Urinary bladder (tissue), 4 donors: ENCODE measurements around the gene PCBD2. TPM values are rescaled to one million over a fixed set of nuclear protein-coding genes. Genes with fewer than 3 reads are reported as not detected.
"Not testable (repeated sequence)": the region's sequence is repeated elsewhere in the genome, so short reads cannot be mapped to it uniquely, and the experiment has no call there.

Experiments used
- DNase-seq: peaks from one replicate; pipeline ENCODE4 v3.0.0-alpha.2; 2015; ENCODE audit errors: extremely low spot score
- H3K27ac ChIP-seq: one replicate; pipeline ENCODE4 v1.5.1; 2013; ENCODE audit warnings: low read depth, mild to moderate bottlenecking, moderate library complexity
- H3K36me3 ChIP-seq: one replicate; pipeline ENCODE4 v1.6.1; 2013; ENCODE audit warnings: mild to moderate bottlenecking, moderate library complexity; ENCODE audit not compliant: insufficient read depth
- H3K4me1 ChIP-seq: one replicate; pipeline ENCODE4 v1.6.1; 2013; ENCODE audit warnings: mild to moderate bottlenecking, moderate library complexity; ENCODE audit not compliant: insufficient read depth
- H3K4me3 ChIP-seq: one replicate; pipeline ENCODE4 v1.5.1; 2013; ENCODE audit warnings: low read depth, low read length
- WGBS: extraction: QIAGEN DNeasy Blood & Tissue Kit; methylation state at CpG from one replicate; pipeline ENCODE4 v1.1.7; 2013; 5-methylcytosine and 5-hydroxymethylcytosine counted together
- polyA plus RNA-seq: library from polyadenylated mRNA; stranded (reverse); fragments of 200-250 nt; gene quantifications from one replicate; pipeline ENCODE4 v1.2.3, GENCODE V29; 2013
- total RNA-seq: library from RNA; depleted of rRNA; stranded (reverse); fragments of >200 nt; gene quantifications from one replicate; pipeline ENCODE4 v1.2.3, GENCODE V29; 2014
- donor health status: healthy with polysubstance abuse.
- donor health status: healthy.

PCBD2 gene
- total RNA-seq, result 11.9 TPM
- 5.4 TPM for polyA plus RNA-seq

DNA sequence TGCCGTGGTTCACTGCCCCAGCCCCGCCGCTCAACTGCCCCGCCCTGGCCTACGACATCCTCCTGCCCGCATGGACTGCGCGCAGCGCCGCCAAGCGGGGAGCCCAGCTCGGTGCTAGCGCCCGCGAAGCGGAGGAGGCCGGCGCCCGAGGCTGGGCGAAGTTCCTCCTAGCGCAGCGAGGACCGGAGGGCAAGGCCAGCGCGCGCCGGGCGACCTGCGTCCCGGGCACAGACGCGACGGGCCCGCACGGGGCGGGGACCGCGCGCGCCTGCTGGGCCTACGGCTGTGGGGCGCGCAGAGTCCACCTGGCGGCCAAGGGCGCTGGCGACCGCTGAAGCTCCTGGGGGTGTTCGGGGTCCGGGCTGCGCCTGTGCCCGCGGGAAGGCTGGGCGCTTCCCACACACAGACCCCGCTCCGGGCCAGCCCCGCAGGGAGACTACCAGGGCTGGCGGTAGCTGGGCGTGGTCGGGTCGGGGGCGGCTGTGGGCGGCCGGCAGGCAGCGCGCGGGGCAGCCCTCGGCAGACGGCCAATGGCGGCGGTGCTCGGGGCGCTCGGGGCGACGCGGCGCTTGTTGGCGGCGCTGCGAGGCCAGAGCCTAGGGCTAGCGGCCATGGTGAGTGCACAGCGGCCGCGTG, at the start of gene PCBD2:
Gene PCBD2 (plus strand): TSS at position 522 of the 636 bp plus-strand sequence. CDS start 9 bp downstream, at position 531.
- WGBS, result under 1% methylated on average over 84 of the region's 84 CpGs
- H3K4me3 ChIP-seq, result peak within 1 kb of the TSS; percentile 92
- peak; percentile 40 for DNase-seq
- no peaks in the 10 kb centered on the region for H3K36me3 ChIP-seq
- H3K27ac ChIP-seq, result peak within 1 kb of the TSS; percentile 99
- no peaks in the 10 kb centered on the region for H3K4me1 ChIP-seq

DNA sequence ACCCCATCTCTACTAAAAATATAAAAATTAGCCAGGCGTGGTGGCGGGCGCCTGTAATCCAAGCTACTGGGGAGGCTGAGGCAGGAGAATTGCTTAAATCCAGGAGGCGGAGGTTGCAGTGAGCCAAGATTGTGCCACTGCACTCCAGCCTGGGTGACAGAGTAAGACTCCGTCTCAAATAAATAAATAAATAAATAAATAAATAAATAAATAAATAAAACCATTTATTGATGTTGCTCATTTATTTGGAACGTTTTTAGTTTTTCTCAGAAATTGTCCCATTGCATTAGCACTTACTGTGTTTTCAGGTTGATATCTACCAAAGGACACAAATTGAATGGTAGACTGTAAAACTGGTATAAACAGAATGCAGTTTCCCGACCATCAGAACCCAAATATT, 48.5 kb upstream of the PCBD2 start:
- not testable (repeated sequence) for H3K27ac ChIP-seq, H3K4me1 ChIP-seq, H3K36me3 ChIP-seq, H3K4me3 ChIP-seq, DNase-seq
- WGBS, result 92% methylated on average over 7 of the region's 7 CpGs

DNA sequence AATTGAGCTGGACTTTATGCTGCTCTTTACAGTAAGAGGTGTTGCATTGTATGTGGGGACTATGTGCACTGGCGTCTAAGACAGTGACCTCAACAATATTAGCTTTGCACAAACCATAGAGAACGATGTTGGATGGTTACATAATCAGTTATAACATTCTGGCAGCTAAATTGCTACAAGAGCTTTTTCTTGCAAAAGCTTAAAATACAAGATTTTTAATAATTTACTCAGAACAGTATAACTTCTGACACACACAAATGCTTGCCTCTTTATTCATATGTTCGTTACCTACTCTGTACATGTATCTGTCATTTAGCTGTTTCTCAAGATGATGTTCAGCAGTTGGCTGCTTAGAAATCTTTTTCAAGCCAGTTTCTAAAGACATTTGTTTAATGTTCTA, 47.5 kb upstream of the PCBD2 start:
- DNase-seq, result no peak
- Histone ChIP-seq H3K27ac (no peak overlapping the region), H3K4me1 (no peaks in the 10 kb centered on the region), H3K36me3 (no peaks in the 10 kb centered on the region), H3K4me3 (no peak overlapping the region)
- 65% methylated on average over 3 of the region's 3 CpGs for WGBS

DNA sequence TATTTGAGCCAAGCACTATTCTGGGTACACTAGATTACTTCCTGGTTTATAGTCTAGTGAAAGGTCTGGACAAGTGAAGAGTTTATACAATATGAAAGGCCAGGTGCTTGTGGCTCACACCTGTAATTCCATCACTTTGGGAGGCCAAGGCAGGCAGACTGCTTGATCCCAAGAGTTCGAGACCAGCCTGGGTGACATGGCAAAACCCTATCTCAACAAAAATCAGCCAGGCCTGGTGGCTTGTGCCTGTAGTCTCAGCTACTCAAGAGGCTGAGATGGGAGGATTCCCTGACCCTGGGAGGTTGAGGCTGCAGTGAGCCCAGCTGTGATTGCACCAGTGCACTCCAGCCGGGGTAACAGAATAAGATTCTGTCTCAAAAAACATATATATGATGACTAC, 40.2 kb upstream of the PCBD2 start:
- H3K36me3 ChIP-seq, result no peaks in the 10 kb centered on the region
- no peak overlapping the region for H3K4me3 ChIP-seq
- no peak for DNase-seq
- no peaks in the 10 kb centered on the region for H3K4me1 ChIP-seq
- no peak overlapping the region for H3K27ac ChIP-seq
- WGBS, result 84% methylated on average over 2 of the region's 2 CpGs

DNA sequence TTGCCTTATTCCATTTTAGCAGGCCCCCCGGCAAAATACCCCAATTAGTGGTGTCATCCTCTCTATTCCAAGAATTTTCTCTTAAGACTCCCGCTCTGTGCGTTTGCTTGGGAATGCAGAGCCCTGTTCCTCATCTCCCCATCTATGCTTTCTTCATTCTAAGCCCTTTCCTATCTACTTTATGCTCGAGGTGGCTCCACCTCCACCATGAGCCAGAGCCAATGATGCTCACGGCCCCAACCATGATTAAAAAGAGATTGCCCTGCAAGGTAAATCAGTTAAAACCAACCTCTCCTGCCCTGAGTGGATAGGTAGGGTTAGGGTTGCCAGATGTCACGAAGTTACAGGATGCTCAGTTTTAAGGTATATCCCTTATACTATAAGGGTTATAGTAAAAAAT, 31.4 kb upstream of the PCBD2 start:
- 80% methylated on average over 6 of the region's 6 CpGs for WGBS
- H3K4me3 ChIP-seq, result peak overlapping the region; percentile 67
- H3K27ac ChIP-seq, result peak overlapping the region; percentile 96
- DNase-seq, result no peak
- no peaks in the 10 kb centered on the region for H3K4me1 ChIP-seq
- H3K36me3 ChIP-seq, result no peaks in the 10 kb centered on the region

DNA sequence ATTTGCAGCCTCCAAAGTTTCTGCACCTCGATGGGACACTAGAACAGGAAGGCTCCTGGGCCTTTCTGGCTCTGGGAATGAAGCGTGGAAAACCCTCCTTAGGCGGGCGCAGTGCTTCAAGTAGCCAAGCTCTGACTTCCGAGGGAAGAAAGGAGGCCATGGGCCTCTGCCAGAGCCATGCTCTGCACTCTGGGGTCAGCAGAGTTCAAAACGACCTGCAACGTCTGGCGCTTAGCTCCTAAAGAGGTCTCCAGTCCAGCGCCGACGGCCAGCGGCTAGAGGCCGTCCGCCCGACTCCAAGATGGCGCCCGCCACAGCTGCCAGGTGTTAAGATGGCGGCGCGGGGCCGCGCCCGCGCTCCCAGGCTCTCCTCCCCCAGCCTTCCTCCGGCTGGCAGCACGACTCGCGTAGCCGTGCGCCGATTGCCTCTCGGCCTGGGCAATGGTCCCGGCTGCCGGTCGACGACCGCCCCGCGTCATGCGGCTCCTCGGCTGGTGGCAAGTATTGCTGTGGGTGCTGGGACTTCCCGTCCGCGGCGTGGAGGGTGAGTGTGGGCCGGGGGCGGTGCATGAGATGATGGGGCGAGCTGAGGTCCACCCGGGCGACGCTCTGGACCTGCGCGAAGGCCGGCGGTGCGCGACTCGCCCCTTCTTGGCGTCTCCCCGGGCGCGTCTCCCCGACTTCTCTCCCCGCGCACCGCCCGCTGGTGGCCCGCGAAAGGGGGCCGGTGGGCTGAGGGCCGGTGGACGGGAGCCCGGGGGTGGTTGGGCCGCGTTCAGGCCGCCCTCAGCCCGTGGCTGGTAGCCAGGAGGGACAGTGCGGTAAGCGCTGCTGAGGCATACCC, 30.7 kb upstream of the PCBD2 start, which contains the start of gene TXNDC15:
Gene TXNDC15 (plus strand): TSS at position 385 of the 844 bp plus-strand sequence. CDS start 57 bp downstream, at position 442.
- WGBS, result 2% methylated on average over 79 of the region's 79 CpGs

DNA sequence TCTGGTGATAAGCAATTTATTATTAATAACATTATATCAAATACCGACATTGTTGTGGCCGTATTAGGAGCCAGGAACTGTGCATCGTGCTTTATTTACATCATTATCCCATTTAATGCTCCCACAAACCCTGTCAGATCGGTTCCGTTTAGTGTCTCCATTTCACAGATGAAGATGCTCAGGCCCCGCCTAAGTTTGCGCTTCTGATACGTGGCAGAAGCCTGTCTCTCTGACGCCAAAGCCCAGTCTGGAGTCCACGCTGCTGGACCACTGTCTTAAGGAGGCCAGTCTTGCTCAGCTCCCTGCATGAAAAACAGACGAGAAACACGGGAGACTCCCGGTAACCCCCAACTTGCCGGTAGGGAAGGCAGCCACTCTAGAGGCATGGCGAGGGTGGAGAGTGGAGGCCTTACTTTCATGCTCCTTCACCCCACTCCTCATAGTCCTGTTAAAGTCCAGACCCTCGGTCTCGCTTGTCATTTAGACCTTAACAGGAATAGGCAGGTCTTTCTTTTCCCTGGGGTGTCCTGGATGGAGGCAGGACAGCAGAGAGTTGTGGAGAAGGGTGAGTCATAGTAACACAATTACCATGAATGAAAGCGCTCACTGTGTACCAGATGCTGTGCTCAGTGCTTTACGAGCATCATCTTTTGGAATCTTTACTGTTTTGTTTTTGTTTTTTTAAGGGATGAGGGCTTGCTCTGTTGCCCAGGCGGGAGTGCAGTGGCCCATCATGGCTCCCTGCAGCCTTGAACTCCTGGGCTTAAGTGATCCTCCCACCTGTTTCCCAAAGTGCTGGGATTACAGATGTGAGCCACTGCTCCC, 29.9 kb upstream of the PCBD2 start:
- Histone ChIP-seq H3K27ac (peak overlapping the region; percentile 96), H3K4me3 (peak overlapping the region; percentile 67), H3K4me1 (no peaks in the 10 kb centered on the region), H3K36me3 (no peaks in the 10 kb centered on the region)
- WGBS, result 4% methylated on average over 20 of the region's 20 CpGs
- DNase-seq, result peak; percentile 25

More for the DNA sequence above, 30.7 kb upstream of the PCBD2 start, which contains the start of gene TXNDC15:
- peak within 1 kb of the TSS; percentile 96 for H3K27ac ChIP-seq
- H3K4me1 ChIP-seq, result no peaks in the 10 kb centered on the region
- peak; percentile 56 for DNase-seq
- H3K4me3 ChIP-seq, result peak within 1 kb of the TSS; percentile 67
- H3K36me3 ChIP-seq, result no peaks in the 10 kb centered on the region

DNA sequence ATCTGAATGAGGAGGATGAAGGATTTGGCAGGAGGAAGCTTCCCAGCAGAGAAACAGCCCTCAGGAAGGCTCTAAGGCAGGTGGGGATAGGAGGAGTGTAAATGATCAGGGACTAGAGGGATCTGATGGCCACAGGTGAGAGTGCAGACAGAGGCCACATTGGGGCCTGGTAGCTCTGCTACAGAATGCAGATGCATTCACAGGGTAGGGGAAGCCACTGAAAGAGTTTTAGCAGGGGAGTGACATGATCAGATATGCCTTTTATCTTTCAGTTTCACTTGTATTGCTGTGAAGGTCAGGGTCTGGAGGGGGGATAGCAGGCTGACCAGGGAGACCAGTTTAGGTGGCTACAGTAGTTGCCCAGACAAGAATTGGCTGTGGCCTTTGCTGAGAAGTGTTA, 27.8 kb upstream of the PCBD2 start:
- Histone ChIP-seq H3K4me1 (no peaks in the 10 kb centered on the region), H3K36me3 (peaks cover 2% of the 10 kb centered on the region), H3K27ac (no peak overlapping the region), H3K4me3 (no peak overlapping the region)
- DNase-seq, result no peak

DNA sequence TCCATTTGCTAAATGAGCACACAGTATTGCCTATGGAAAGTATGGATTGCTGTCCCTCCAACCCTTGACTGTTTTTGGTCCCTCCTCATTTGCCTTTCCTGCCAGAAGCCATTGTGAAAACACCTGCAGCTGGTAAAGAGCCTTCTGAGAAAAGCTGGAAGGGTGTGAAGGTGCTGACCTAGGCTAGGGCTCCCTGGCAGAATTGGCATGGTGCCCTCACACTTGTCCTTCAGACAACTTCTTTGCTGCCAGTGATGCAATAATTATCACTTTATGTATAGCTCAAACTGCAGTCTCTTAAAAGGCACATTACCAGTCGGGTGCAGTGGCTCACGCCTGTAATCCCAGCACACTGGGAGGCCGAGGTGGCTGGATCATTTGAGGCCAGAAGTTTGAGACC, 26.5 kb upstream of the PCBD2 start:
- Histone ChIP-seq H3K27ac (no peak overlapping the region), H3K36me3 (peaks cover 2% of the 10 kb centered on the region), H3K4me1 (no peaks in the 10 kb centered on the region), H3K4me3 (no peak overlapping the region)
- no peak for DNase-seq
- WGBS, result 95% methylated on average over 3 of the region's 3 CpGs

DNA sequence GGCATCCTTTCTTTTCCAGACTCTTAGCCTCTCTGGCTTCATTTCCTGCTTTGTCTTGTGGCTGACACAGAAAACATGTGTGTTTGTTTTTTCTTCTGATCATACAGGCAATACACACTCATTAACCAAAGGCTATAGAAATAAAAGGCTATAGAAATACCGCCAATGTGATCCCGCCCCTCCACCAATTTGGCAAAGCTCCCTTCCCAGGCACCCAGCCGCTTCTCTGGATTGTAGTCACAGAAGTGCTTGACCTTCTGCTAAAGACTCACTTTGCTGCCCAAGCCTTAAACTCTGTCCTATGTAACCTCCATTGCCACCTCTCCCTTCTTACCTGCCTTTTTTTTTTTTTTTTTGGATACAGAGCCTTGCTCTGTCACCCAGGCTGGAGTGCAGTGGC, 25.5 kb upstream of the PCBD2 start:
- H3K36me3 ChIP-seq, result peaks cover 2% of the 10 kb centered on the region
- 86% methylated on average over 3 of the region's 3 CpGs for WGBS
- DNase-seq, result no peak

DNA sequence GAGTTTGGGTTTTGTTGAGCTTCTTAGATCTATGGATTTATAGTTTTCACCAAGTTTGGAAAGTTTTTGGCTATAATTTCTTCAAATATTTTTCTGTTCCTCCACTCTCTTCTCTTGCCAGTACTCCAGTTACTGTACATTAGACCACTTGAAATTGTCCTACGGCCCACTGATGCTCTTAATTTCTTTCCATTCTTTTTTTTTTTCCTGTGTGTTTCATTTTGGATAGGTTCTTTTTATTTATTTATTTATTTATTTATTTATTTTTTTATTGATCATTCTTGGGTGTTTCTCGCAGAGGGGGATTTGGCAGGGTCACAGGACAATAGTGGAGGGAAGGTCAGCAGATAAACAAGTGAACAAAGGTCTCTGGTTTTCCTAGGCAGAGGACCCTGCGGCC, 24.0 kb upstream of the PCBD2 start:
- not testable (repeated sequence) for H3K4me3 ChIP-seq, H3K4me1 ChIP-seq, H3K36me3 ChIP-seq, H3K27ac ChIP-seq, DNase-seq
- WGBS, result 94% methylated on average over 1 of the region's 3 CpGs

More for the DNA sequence above, 25.5 kb upstream of the PCBD2 start:
- no peaks in the 10 kb centered on the region for H3K4me1 ChIP-seq
- H3K27ac ChIP-seq, result no peak overlapping the region
- H3K4me3 ChIP-seq, result no peak overlapping the region

DNA sequence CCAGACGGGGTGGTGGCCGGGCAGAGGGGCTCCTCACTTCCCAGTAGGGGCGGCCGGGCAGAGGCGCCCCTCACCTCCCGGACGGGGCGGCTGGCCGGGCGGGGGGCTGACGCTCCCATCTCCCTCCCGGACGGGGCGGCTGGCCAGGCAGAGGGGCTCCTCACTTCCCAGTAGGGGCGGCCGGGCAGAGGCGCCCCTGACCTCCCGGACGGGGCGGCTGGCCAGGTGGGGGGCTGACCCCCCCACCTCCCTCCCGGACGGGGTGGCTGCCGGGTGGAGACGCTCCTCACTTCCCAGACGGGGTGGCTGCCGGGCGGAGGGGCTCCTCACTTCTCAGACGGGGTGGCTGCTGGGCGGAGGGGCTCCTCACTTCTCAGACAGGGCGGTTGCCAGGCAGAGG, 23.2 kb upstream of the PCBD2 start:
- H3K4me1 ChIP-seq, DNase-seq, H3K4me3 ChIP-seq, H3K36me3 ChIP-seq, H3K27ac ChIP-seq: not testable (repeated sequence)
- WGBS, result 93% methylated on average over 24 of the region's 30 CpGs

DNA sequence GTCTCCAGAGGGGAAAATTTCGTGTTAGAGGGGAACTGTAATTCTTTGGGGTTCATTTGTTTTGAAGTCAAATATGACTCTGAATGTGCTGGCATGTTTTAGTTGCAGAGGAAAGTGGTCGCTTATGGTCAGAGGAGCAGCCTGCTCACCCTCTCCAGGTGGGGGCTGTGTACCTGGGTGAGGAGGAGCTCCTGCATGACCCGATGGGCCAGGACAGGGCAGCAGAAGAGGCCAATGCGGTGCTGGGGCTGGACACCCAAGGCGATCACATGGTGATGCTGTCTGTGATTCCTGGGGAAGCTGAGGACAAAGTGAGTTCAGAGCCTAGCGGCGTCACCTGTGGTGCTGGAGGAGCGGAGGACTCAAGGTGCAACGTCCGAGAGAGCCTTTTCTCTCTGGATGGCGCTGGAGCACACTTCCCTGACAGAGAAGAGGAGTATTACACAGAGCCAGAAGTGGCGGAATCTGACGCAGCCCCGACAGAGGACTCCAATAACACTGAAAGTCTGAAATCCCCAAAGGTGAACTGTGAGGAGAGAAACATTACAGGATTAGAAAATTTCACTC, 17.3 kb upstream of the PCBD2 start:
- WGBS, result 86% methylated on average over 14 of the region's 14 CpGs
- H3K27ac ChIP-seq, result no peak overlapping the region
- no peak overlapping the region for H3K4me3 ChIP-seq
- H3K36me3 ChIP-seq, result no peaks in the 10 kb centered on the region
- DNase-seq, result no peak
- H3K4me1 ChIP-seq, result no peaks in the 10 kb centered on the region
